Upper lobe of left lung (tissue), 6 donors: ENCODE data around the gene PRELP. TPM values are rescaled to one million over a fixed set of nuclear protein-coding genes. Genes with fewer than 3 reads are reported as not detected.

ENCODE experiments used
- ATAC-seq, 2 donors: fragments of 200-7000 bp; cut with Tn5 transposase; one replicate each; pipeline ENCODE4 v1.9.1; 2022; ENCODE audit warnings: mild to moderate bottlenecking in 2 of 2, moderate library complexity in 2 of 2; ENCODE audit not compliant: low FRiP score in 2 of 2
- DNase-seq, 2 donors: peaks; one replicate each; pipeline ENCODE4 v3.0.0-alpha.2; 2019 to 2020
- H3K27ac ChIP-seq, 4 donors: fragments of 200-600 bp; sonication (generic); one replicate each; pipeline ENCODE4 v1.5.1; 2016 to 2019
- H3K27me3 ChIP-seq, 4 donors: fragments of 200-600 bp; sonication (generic); one replicate each; pipeline ENCODE4 v1.5.1; 2017 to 2019
- H3K36me3 ChIP-seq, 4 donors: fragments of 200-600 bp; sonication (generic); one replicate each; pipeline ENCODE4 v1.5.1; 2016 to 2019
- H3K4me1 ChIP-seq, 4 donors: fragments of 200-600 bp; sonication (generic); one replicate each; pipeline ENCODE4 v1.5.1; 2018 to 2019
- H3K4me3 ChIP-seq, 4 donors: fragments of 200-600 bp; sonication (generic); one replicate each; pipeline ENCODE4 v1.5.1; 2017 to 2019; ENCODE audit warnings: mild to moderate bottlenecking in 2 of 4, moderate library complexity in 1 of 4
- H3K9me3 ChIP-seq, 4 donors: fragments of 200-600 bp; sonication (generic); one replicate each; pipeline ENCODE4 v1.5.1; 2018 to 2019
- CTCF ChIP-seq, 6 experiments: fragments of 450-650 bp in 4 of 6; fragments of 200-600 bp in 2 of 6; sonication (generic) in 2 of 6; IDR thresholded peaks; one replicate each; pipeline ENCODE4 v1.5.1; 2016 to 2019; ENCODE audit warnings: antibody characterized with exemption in 6 of 6
- EP300 ChIP-seq, 4 donors: sonication (generic); formaldehyde crosslinking; IDR thresholded peaks; one replicate each; pipeline ENCODE4 v1.5.1; 2017; ENCODE audit warnings: antibody characterized with exemption in 4 of 4, control low read depth in 2 of 4
- POLR2A ChIP-seq, 4 donors: fragments of 450-650 bp; IDR thresholded peaks; one replicate each; pipeline ENCODE4 v1.5.1; 2016 to 2017; ENCODE audit warnings: antibody characterized with exemption in 4 of 4, mild to moderate bottlenecking in 2 of 4
- POLR2AphosphoS5 ChIP-seq, 2 donors: sonication (generic); formaldehyde crosslinking; IDR thresholded peaks; one replicate each; pipeline ENCODE4 v1.5.1; 2017; ENCODE audit warnings: antibody characterized with exemption in 2 of 2
- WGBS, 2 donors: methylation state at CpG; one replicate each; pipeline ENCODE4 v1.1.5; 2017 to 2018; 5-methylcytosine and 5-hydroxymethylcytosine counted together
- total RNA-seq, 6 donors: library from RNA; depleted of rRNA in 4 of 6; stranded (reverse); fragments of >200 nt in 4 of 6; gene quantifications; one replicate each; pipeline versions ENCODE4 v1.1.0 to v1.2.1, GENCODE V29; 2016 to 2021
- donor health status: DM: no; HTN: no; CAD: no; lungs with moderate emphysema.
- donor health status: DM: no; HTN: yes; CAD: no; lungs with severe emphysema.

Gene PRELP
- 100 to 1,000 TPM in 1 of 6 donors, 10 to 100 TPM in 5; 30.4 to 104 (median 47.3) TPM for total RNA-seq

DNA sequence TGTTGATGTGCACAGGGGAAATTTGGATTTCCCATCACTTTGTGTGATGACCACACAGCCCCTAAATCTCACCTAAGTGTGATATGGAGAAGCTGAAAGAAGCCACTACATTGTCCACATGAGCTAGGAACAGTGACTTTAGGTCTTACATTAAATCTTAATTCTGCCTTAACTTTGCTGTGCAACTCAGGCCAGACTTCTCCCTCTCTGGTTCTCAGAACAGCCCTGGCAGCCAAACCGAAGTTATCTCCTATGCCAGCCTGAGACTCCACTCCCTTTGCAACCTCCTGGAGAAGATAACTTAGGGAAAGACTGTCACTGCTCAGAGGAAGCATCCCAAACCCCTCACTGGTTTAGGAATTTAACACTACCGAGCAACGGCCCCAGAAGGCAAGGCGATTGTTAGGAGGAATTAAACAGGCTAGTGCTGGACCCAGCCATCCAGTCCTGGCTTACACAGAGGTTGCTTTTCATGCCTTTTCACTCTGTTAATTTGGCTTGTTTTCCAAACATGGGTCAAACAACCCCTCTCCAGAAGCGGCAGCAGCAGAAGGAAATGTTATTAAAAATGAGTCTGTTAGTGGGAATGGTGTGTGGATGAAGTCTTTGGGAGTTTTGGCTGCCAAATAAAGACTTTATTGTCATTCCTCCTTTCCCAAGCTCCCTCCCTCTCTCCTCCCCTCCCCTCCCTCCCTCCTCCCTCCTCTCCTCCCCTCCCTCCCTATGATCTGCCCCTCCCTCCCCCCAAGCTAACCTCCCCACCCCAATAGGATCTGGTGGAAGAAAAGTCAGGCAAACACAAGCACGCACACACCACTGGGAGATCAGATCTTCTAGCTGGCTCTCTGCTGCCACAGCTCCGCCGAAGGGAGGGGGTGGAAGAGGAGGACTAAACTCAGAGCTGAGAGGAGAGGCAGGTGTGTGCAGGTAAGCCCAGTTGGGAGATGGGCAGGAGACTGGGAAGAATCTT, at the start of gene PRELP:
PRELP (plus strand) TSS at position 795 of the 970 bp plus-strand sequence. CDS start 7,379 bp downstream, outside the sequence.
- TF ChIP-seq POLR2AphosphoS5 (IDR thresholded peaks at IDR 0.05) = peak in 1 of 2 donors; percentile 72
- peak in 1 of 4 donors; percentile 39 for TF ChIP-seq POLR2A (IDR thresholded peaks at IDR 0.05)
- TF ChIP-seq CTCF (IDR thresholded peaks at IDR 0.05) = no peak
- peaks cover 0 to 4% (median 1%) of the 10 kb centered on the region in 4 donors for H3K4me1 ChIP-seq
- H3K27me3 ChIP-seq = no peaks in the 10 kb centered on the region
- H3K36me3 ChIP-seq = no peaks in the 10 kb centered on the region
- no peak for DNase-seq
- H3K4me3 ChIP-seq = peak within 1 kb of the TSS in 3 of 4 donors; percentile 32 to 47 (median 42)
- 37 to 44% methylated on average over 8 of the region's 8 CpGs for WGBS, 2 donors
- H3K9me3 ChIP-seq = no peaks in the 10 kb centered on the region
- ATAC-seq = peak in 1 of 2 donors; percentile 77
- peak within 1 kb of the TSS; percentile 51 to 78 (median 74) for H3K27ac ChIP-seq

DNA sequence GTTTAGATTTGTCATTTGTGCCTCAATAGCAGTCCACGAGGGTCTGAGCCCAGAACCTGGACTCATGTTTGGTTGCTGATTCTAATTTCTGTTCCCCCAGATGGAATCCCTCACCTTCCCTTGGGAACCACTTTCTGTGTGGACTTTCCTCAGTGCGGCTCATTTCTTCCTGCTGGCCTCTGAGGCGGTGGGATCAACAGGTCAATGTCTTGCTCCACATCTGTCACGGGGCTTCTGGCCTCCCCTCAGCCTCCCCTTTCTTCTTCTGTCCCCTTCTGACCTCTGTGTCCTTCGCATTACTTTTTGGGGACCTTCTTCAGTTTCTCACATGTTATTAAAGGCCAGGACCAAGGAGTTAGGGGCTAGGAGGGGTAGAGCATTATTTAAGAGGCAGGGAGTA, 49.2 kb upstream of the PRELP start:
- WGBS, 2 donors = 79 to 81% methylated on average over 5 of the region's 5 CpGs
- no peaks in the 10 kb centered on the region for H3K36me3 ChIP-seq
- no peak for ATAC-seq

GRCh38 chr1:203426870-203427269, 48.7 kb upstream of the PRELP start:
- Histone ChIP-seq H3K36me3 (no peaks in the 10 kb centered on the region), H3K4me1 (peaks cover 0 to 6% (median 2%) of the 10 kb centered on the region in 4 donors), H3K9me3 (no peaks in the 10 kb centered on the region), H3K27ac (no peak overlapping the region), H3K27me3 (no peaks in the 10 kb centered on the region), H3K4me3 (no peak overlapping the region)
- no peak for DNase-seq
- ATAC-seq = no peak
- no peak for TF ChIP-seq POLR2AphosphoS5 (IDR thresholded peaks at IDR 0.05)
- no peak for TF ChIP-seq CTCF (IDR thresholded peaks at IDR 0.05)
- WGBS, 2 donors = 83 to 100% methylated on average over 1 to 2 of the region's 2 CpGs

More for the DNA sequence above, 49.2 kb upstream of the PRELP start:
- no peak for TF ChIP-seq EP300 (IDR thresholded peaks at IDR 0.05)
- no peak for TF ChIP-seq CTCF (IDR thresholded peaks at IDR 0.05)
- no peak for TF ChIP-seq POLR2AphosphoS5 (IDR thresholded peaks at IDR 0.05)
- no peak for TF ChIP-seq POLR2A (IDR thresholded peaks at IDR 0.05)
- Histone ChIP-seq H3K27ac (no peak overlapping the region), H3K9me3 (no peaks in the 10 kb centered on the region), H3K4me3 (no peak overlapping the region), H3K27me3 (no peaks in the 10 kb centered on the region), H3K4me1 (peaks cover 0 to 6% (median 2%) of the 10 kb centered on the region in 4 donors)
- DNase-seq = no peak

GRCh38 chr1:203427451-203427850, 48.2 kb upstream of the PRELP start:
- H3K27me3 ChIP-seq = no peaks in the 10 kb centered on the region
- no peak overlapping the region for H3K4me3 ChIP-seq
- DNase-seq = no peak
- ATAC-seq = no peak
- no peak for TF ChIP-seq EP300 (IDR thresholded peaks at IDR 0.05)
- no peak for TF ChIP-seq POLR2A (IDR thresholded peaks at IDR 0.05)
- TF ChIP-seq POLR2AphosphoS5 (IDR thresholded peaks at IDR 0.05) = no peak
- no peak for TF ChIP-seq CTCF (IDR thresholded peaks at IDR 0.05)
- peaks cover 0 to 6% (median 2%) of the 10 kb centered on the region in 4 donors for H3K4me1 ChIP-seq
- 80 to 82% methylated on average over 4 of the region's 4 CpGs for WGBS, 2 donors
- H3K9me3 ChIP-seq = no peaks in the 10 kb centered on the region
- H3K27ac ChIP-seq = no peak overlapping the region
- H3K36me3 ChIP-seq = no peaks in the 10 kb centered on the region
